H9 (cell line): ENCODE results near the gene RPS6KA4. TPM values are rescaled to one million over a fixed set of nuclear protein-coding genes. Genes with fewer than 3 reads are reported as not detected.

Experiments used
- DNase-seq: peaks from one replicate; pipeline ENCODE4 v3.0.0-alpha.2; 2017
- H2AFZ ChIP-seq: one replicate; pipeline ENCODE4 v1.6.1; 2013; ENCODE audit warnings: mild to moderate bottlenecking, low read length, control low read depth, moderate library complexity
- H2AK5ac ChIP-seq: 2 replicates; pipeline ENCODE4 v1.6.1; 2013; ENCODE audit warnings: low read length, control low read depth, mixed read lengths; ENCODE audit not compliant: insufficient read length
- H2BK120ac ChIP-seq: one replicate; pipeline ENCODE4 v1.6.1; 2013; ENCODE audit warnings: low read depth, mild to moderate bottlenecking, low read length, control low read depth, inconsistent platforms; ENCODE audit not compliant: poor library complexity, severe bottlenecking
- H2BK12ac ChIP-seq: 2 replicates; pipeline ENCODE4 v1.6.1; 2013; ENCODE audit warnings: low read length, control low read depth, mixed read lengths, low read depth; ENCODE audit not compliant: insufficient read length
- H2BK15ac ChIP-seq: 2 replicates; pipeline ENCODE4 v1.6.1; 2013; ENCODE audit warnings: low read depth, low read length, control low read depth
- H2BK20ac ChIP-seq: one replicate; pipeline ENCODE4 v1.6.1; 2013; ENCODE audit warnings: low read depth, mild to moderate bottlenecking, low read length, control low read depth, inconsistent platforms; ENCODE audit not compliant: poor library complexity, severe bottlenecking
- H2BK5ac ChIP-seq: 2 replicates; pipeline ENCODE4 v1.6.1; 2013; ENCODE audit warnings: low read length, control low read depth, mixed read lengths; ENCODE audit not compliant: insufficient read length
- H3K14ac ChIP-seq: 2 replicates; pipeline ENCODE4 v1.6.1; 2013; ENCODE audit warnings: low read length, control low read depth; ENCODE audit not compliant: insufficient read depth
- H3K18ac ChIP-seq: 2 replicates; pipeline ENCODE4 v1.6.1; 2013; ENCODE audit warnings: low read depth, mild to moderate bottlenecking, mixed read lengths, low read length, control low read depth; ENCODE audit not compliant: insufficient read length
- H3K23ac ChIP-seq: 2 replicates; pipeline ENCODE4 v1.6.1; 2013; ENCODE audit warnings: low read length, control low read depth, mixed read lengths, low read depth; ENCODE audit not compliant: insufficient read length
- H3K23me2 ChIP-seq: 2 replicates; pipeline ENCODE4 v1.6.1; 2013; ENCODE audit warnings: low read depth, mild to moderate bottlenecking, mixed read lengths, low read length, control low read depth; ENCODE audit not compliant: insufficient read length, poor library complexity, severe bottlenecking
- H3K27ac ChIP-seq: 2 replicates; pipeline ENCODE4 v1.5.1; 2013; ENCODE audit warnings: low read length, control low read depth, mixed read lengths, low read depth; ENCODE audit not compliant: insufficient read length
- H3K27me3 ChIP-seq: 2 replicates; pipeline ENCODE4 v1.6.1; 2013; ENCODE audit warnings: low read length, control low read depth, inconsistent platforms; ENCODE audit not compliant: insufficient read depth
- H3K4ac ChIP-seq: 2 replicates; pipeline ENCODE4 v1.6.1; 2013; ENCODE audit warnings: low read depth, mild to moderate bottlenecking, control low read depth, inconsistent platforms, low read length, moderate library complexity
- H3K4me1 ChIP-seq: 2 replicates; pipeline ENCODE4 v1.6.1; 2013; ENCODE audit warnings: low read length, control low read depth, inconsistent platforms; ENCODE audit not compliant: insufficient read depth
- H3K4me2 ChIP-seq: 2 replicates; pipeline ENCODE4 v1.6.1; 2013; ENCODE audit warnings: low read length, control low read depth, mixed read lengths; ENCODE audit not compliant: insufficient read length, insufficient read depth
- H3K56ac ChIP-seq: 2 replicates; pipeline ENCODE4 v1.6.1; 2013; ENCODE audit warnings: low read depth, mild to moderate bottlenecking, mixed read lengths, low read length, control low read depth; ENCODE audit not compliant: insufficient read length
- H3K79me1 ChIP-seq: 2 replicates; pipeline ENCODE4 v1.6.1; 2013; ENCODE audit warnings: low read depth, mild to moderate bottlenecking, moderate library complexity, low read length, control low read depth, inconsistent platforms; ENCODE audit not compliant: insufficient read depth, poor library complexity, severe bottlenecking
- H3K79me2 ChIP-seq: 2 replicates; pipeline ENCODE4 v1.6.1; 2013; ENCODE audit warnings: low read length, control low read depth, inconsistent platforms; ENCODE audit not compliant: insufficient read depth
- H3K9ac ChIP-seq: 2 replicates; pipeline ENCODE4 v1.6.1; 2013; ENCODE audit warnings: low read length, control low read depth, mixed read lengths; ENCODE audit not compliant: insufficient read length; ENCODE audit errors: extremely low read depth
- H3K9me3 ChIP-seq: one replicate; pipeline ENCODE4 v1.6.1; 2013; ENCODE audit warnings: low read depth, low read length, inconsistent platforms; ENCODE audit not compliant: control insufficient read depth
- H3T11ph ChIP-seq: one replicate; pipeline ENCODE4 v1.6.1; 2013; ENCODE audit warnings: mild to moderate bottlenecking, low read length, control low read depth, inconsistent platforms
- H4K20me1 ChIP-seq: one replicate; pipeline ENCODE4 v1.6.1; 2013; ENCODE audit not compliant: control insufficient read depth, insufficient read length, insufficient read depth
- H4K5ac ChIP-seq: 2 replicates; pipeline ENCODE4 v1.6.1; 2013; ENCODE audit warnings: low read depth, mild to moderate bottlenecking, mixed read lengths, low read length, control low read depth; ENCODE audit not compliant: insufficient read length
- H4K8ac ChIP-seq: replicated peaks from 2 replicates; pipeline ENCODE4 v1.6.1; 2013; ENCODE audit warnings: low read length, control low read depth, mixed read lengths, low read depth; ENCODE audit not compliant: insufficient read length
- H4K91ac ChIP-seq: 2 replicates; pipeline ENCODE4 v1.6.1; 2013; ENCODE audit warnings: low read depth, mild to moderate bottlenecking, moderate library complexity, mixed read lengths, low read length, control low read depth; ENCODE audit not compliant: insufficient read length
- H3K27ac Mint-ChIP-seq, 3 experiments: 2 replicates in 2 of 3; 3 replicates in 1 of 3; pipeline ENCODE4 v1.8.0; 2020 to 2021; ENCODE audit warnings: mixed read lengths in 3 of 3, mild to moderate bottlenecking in 1 of 3, moderate library complexity in 1 of 3
- H3K27me3 Mint-ChIP-seq: 2 replicates; pipeline ENCODE4 v1.8.0; 2021; ENCODE audit warnings: low read depth, mild to moderate bottlenecking, moderate library complexity, mixed read lengths
- H3K36me3 Mint-ChIP-seq, 3 experiments: 2 replicates in 2 of 3; 3 replicates in 1 of 3; pipeline ENCODE4 v1.8.0; 2020 to 2021; ENCODE audit warnings: low read depth in 3 of 3, mixed read lengths in 3 of 3; ENCODE audit not compliant: insufficient read depth in 1 of 3
- H3K4me1 Mint-ChIP-seq, 2 experiments: 2 replicates each; pipeline ENCODE4 v1.8.0; 2020; ENCODE audit warnings: mixed read lengths in 2 of 2
- H3K4me3 Mint-ChIP-seq, 2 experiments: 2 replicates in 1 of 2; 3 replicates in 1 of 2; pipeline ENCODE4 v1.8.0; 2020 to 2021; ENCODE audit warnings: mild to moderate bottlenecking in 2 of 2, mixed read lengths in 2 of 2, moderate library complexity in 1 of 2
- H3K9me3 Mint-ChIP-seq, 2 experiments: 2 replicates in 1 of 2; 3 replicates in 1 of 2; pipeline ENCODE4 v1.8.0; 2020; ENCODE audit warnings: mild to moderate bottlenecking in 2 of 2, mixed read lengths in 2 of 2, moderate library complexity in 1 of 2
- WGBS: extraction: QIAGEN DNeasy Blood & Tissue Kit; methylation state at CpG from one replicate; pipeline ENCODE4 v1.1.7; 2013; ENCODE audit warnings: missing lambda C conversion rate, low lambda C conversion rate, mixed read lengths; ENCODE audit not compliant: insufficient read length; ENCODE audit errors: extremely low coverage; 5-methylcytosine and 5-hydroxymethylcytosine counted together
- total RNA-seq: library from RNA; stranded (reverse); gene quantifications from 2 replicates; pipeline ENCODE4 v1.2.1, GENCODE V29; 2021
- TF ChIP-seq, protein P1 (sequence below): fragments of 200-600 bp; sonication (generic); conservative IDR thresholded peaks from 3 replicates; pipeline ENCODE4 v1.8.0; 2021; ENCODE audit warnings: antibody characterized with exemption, mild to moderate bottlenecking

RPS6KA4 gene
- total RNA-seq, 1 experiment from 2014 or later: 10.8 TPM

DNA sequence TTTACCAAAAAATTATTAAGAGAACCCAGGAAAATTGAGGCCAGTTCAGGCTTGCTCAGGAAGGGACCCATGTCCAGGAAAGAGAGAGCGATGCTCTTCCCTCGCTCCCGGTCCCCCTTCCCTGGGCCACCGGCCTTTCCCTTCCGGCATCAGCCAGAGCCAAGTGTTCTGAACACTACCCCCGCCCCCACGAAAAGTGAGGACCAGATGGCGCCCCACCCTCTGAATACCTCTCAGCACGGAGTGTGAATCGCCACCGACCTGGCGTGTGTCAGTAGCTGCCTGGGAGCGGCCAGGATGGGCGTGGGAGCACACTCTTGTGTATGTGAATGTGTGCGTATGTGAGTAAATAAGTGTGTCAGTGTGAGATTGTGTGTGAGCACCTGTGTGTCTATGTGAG is 20.2 kb downstream of the RPS6KA4 start:
- H2BK12ac ChIP-seq: no peak overlapping the region
- H2BK120ac ChIP-seq: no peak overlapping the region
- H4K8ac ChIP-seq: no peak overlapping the region
- Mint-ChIP-seq H3K4me3 (no peak overlapping the region), H3K27me3 (peaks cover 6% of the 10 kb centered on the region), H3K36me3 (no peaks in the 10 kb centered on the region), H3K9me3 (no peaks in the 10 kb centered on the region), H3K4me1 (no peaks in the 10 kb centered on the region), H3K27ac (no peak overlapping the region)
- H3T11ph ChIP-seq: no peak overlapping the region
- DNase-seq: no peak
- H3K79me2 ChIP-seq: no peaks in the 10 kb centered on the region
- H2BK5ac ChIP-seq: no peak overlapping the region
- no peaks in the 10 kb centered on the region for H3K27me3 ChIP-seq
- TF ChIP-seq, protein P1, sequence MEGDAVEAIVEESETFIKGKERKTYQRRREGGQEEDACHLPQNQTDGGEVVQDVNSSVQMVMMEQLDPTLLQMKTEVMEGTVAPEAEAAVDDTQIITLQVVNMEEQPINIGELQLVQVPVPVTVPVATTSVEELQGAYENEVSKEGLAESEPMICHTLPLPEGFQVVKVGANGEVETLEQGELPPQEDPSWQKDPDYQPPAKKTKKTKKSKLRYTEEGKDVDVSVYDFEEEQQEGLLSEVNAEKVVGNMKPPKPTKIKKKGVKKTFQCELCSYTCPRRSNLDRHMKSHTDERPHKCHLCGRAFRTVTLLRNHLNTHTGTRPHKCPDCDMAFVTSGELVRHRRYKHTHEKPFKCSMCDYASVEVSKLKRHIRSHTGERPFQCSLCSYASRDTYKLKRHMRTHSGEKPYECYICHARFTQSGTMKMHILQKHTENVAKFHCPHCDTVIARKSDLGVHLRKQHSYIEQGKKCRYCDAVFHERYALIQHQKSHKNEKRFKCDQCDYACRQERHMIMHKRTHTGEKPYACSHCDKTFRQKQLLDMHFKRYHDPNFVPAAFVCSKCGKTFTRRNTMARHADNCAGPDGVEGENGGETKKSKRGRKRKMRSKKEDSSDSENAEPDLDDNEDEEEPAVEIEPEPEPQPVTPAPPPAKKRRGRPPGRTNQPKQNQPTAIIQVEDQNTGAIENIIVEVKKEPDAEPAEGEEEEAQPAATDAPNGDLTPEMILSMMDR: no peak
- no peak overlapping the region for H3K27ac ChIP-seq
- no peaks in the 10 kb centered on the region for H3K79me1 ChIP-seq
- no peak overlapping the region for H4K5ac ChIP-seq
- no peak overlapping the region for H2BK20ac ChIP-seq
- H4K20me1 ChIP-seq: no peaks in the 10 kb centered on the region
- H3K9ac ChIP-seq: no peak overlapping the region
- H3K4ac ChIP-seq: no peak overlapping the region
- H3K9me3 ChIP-seq: no peaks in the 10 kb centered on the region
- no peak overlapping the region for H2BK15ac ChIP-seq
- no peak overlapping the region for H3K4me2 ChIP-seq
- H3K23ac ChIP-seq: no peak overlapping the region
- H2AK5ac ChIP-seq: no peak overlapping the region
- no peak overlapping the region for H3K18ac ChIP-seq
- no peak overlapping the region for H4K91ac ChIP-seq
- H3K23me2 ChIP-seq: no peaks in the 10 kb centered on the region
- 100% methylated on average over 1 of the region's 15 CpGs for WGBS
- H3K4me1 ChIP-seq: no peaks in the 10 kb centered on the region
- H3K14ac ChIP-seq: no peak overlapping the region
- H2AFZ ChIP-seq: no peak overlapping the region
- no peak overlapping the region for H3K56ac ChIP-seq
